ENCODE data around the gene SGTA. TPM values are rescaled to one million over a fixed set of nuclear protein-coding genes. Genes with fewer than 3 reads are reported as not detected.

SGTA gene
- total RNA-seq, 2 experiments from 2014 or later = 84.8 to 87.4 TPM

GRCh38 chr19:2813235-2814160, 30.4 kb upstream of the SGTA start:
- peaks cover 2% of the 10 kb centered on the region for H3K4me1 Mint-ChIP-seq
- peaks cover 10% of the 10 kb centered on the region for H3K36me3 Mint-ChIP-seq
- H3K27me3 Mint-ChIP-seq = no peaks in the 10 kb centered on the region
- DNase-seq = no peak
- H3K27ac Mint-ChIP-seq = no peak overlapping the region
- no peaks in the 10 kb centered on the region for H3K9me3 Mint-ChIP-seq
- no peak overlapping the region for H3K4me3 Mint-ChIP-seq

DNA sequence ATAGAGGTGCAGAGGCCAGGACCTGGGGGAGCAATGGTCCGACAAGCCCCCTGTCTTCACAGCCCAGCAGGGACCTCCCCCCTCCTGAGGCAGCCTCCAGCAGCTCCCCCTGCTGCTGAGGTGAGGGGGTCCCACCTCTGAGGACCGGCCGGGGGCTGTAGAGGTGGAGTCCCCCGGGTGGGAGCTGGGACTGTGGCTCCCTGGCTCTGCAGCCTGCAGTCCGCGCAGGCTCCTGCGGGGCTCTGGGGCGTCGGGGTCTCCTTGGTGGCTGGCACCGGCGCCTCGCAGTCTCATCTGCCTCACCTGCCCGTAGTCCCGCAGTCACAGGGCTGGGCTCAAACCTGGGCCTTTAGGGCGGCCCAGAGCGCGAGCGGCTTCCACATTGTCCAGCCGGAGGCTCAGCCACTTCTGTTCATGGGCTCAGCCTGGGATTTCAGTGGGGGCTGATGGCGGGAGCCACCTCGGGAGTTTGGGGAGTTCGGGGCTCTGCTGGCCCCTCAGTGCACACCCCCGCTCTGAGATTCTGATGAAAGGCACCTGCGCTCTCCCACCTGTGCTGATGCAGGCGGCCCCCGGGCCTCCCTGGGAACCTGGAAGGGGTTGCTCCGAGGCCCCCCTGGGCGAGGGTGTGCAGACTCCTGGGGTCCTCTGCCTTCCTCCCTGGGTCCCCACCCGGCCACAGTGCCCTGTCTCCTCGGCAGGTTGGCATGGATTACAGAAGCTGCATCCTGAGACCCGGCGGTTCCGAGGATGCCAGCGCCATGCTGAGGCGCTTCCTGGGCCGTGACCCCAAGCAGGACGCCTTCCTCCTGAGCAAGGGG, 29.6 kb upstream of the SGTA start:
- no peak for DNase-seq
- no peaks in the 10 kb centered on the region for H3K9me3 Mint-ChIP-seq
- H3K27me3 Mint-ChIP-seq = no peaks in the 10 kb centered on the region
- H3K4me3 Mint-ChIP-seq = no peak overlapping the region
- H3K27ac Mint-ChIP-seq = no peak overlapping the region
- H3K36me3 Mint-ChIP-seq = peaks cover 10% of the 10 kb centered on the region
- H3K4me1 Mint-ChIP-seq = peaks cover 2% of the 10 kb centered on the region

GRCh38 chr19:2811735-2812413, 28.8 kb upstream of the SGTA start:
- Mint-ChIP-seq H3K27me3 (no peaks in the 10 kb centered on the region), H3K36me3 (peaks cover 10% of the 10 kb centered on the region), H3K9me3 (no peaks in the 10 kb centered on the region), H3K27ac (no peak overlapping the region), H3K4me1 (no peaks in the 10 kb centered on the region), H3K4me3 (no peak overlapping the region)
- DNase-seq = no peak

GRCh38 chr19:2811221-2811722, 28.2 kb upstream of the SGTA start:
- H3K27me3 Mint-ChIP-seq = no peaks in the 10 kb centered on the region
- H3K4me3 Mint-ChIP-seq = no peak overlapping the region
- no peak overlapping the region for H3K27ac Mint-ChIP-seq

GRCh38 chr19:2810141-2811091, 27.3 kb upstream of the SGTA start:
- H3K27ac Mint-ChIP-seq = no peak overlapping the region
- no peaks in the 10 kb centered on the region for H3K4me1 Mint-ChIP-seq
- no peaks in the 10 kb centered on the region for H3K27me3 Mint-ChIP-seq
- DNase-seq = no peak
- peaks cover 12% of the 10 kb centered on the region for H3K36me3 Mint-ChIP-seq
- no peaks in the 10 kb centered on the region for H3K9me3 Mint-ChIP-seq
- no peak overlapping the region for H3K4me3 Mint-ChIP-seq

More at GRCh38 chr19:2811221-2811722, 28.2 kb upstream of the SGTA start:
- Mint-ChIP-seq H3K4me1 (no peaks in the 10 kb centered on the region), H3K36me3 (peaks cover 10% of the 10 kb centered on the region), H3K9me3 (no peaks in the 10 kb centered on the region)
- no peak for DNase-seq

DNA sequence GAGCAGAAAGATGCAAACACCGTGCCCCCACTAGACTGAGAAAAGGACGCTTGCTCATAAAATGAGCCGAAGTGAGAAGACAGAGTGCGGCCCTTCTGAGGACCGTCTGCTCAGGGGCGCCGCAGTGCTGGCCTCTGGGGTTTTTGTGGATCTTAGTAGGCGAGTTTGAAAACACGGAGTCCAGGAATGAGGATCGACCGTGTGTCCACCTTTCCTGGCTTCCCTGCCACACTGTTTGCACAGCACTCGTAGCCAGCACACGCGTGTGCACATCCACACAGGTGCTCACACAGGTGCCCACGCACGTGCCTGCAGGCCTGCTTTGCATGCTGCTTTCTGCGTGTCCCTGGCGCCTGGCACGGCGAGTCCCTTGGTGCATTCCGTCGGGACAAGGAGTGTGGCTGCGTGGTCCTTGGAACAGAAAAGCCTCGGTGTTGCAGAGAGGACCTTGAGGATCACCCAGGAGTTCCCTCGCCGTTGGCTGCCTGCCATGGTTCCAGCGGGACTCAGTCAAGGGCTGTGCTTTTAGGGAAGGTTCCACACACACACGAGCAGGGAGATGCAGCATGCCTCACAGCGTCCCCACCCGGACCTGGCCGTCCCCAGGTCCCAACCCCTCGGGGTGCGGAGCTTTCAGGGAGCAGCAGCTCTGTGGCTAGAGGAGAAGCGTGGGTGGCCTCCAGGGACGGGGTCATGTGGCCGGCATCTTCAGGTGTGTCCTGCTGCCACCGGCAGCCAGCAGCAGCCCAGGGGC, 26.5 kb upstream of the SGTA start:
- H3K9me3 Mint-ChIP-seq = no peaks in the 10 kb centered on the region
- peaks cover 14% of the 10 kb centered on the region for H3K36me3 Mint-ChIP-seq
- no peaks in the 10 kb centered on the region for H3K4me1 Mint-ChIP-seq
- no peak overlapping the region for H3K27ac Mint-ChIP-seq
- no peak overlapping the region for H3K4me3 Mint-ChIP-seq
- no peaks in the 10 kb centered on the region for H3K27me3 Mint-ChIP-seq
- no peak for DNase-seq

GRCh38 chr19:2808129-2808941, 25.3 kb upstream of the SGTA start:
- Mint-ChIP-seq H3K9me3 (no peaks in the 10 kb centered on the region), H3K4me1 (peaks cover 2% of the 10 kb centered on the region), H3K4me3 (no peak overlapping the region), H3K27ac (no peak overlapping the region), H3K27me3 (no peaks in the 10 kb centered on the region), H3K36me3 (peaks cover 15% of the 10 kb centered on the region)
- DNase-seq = no peak

DNA sequence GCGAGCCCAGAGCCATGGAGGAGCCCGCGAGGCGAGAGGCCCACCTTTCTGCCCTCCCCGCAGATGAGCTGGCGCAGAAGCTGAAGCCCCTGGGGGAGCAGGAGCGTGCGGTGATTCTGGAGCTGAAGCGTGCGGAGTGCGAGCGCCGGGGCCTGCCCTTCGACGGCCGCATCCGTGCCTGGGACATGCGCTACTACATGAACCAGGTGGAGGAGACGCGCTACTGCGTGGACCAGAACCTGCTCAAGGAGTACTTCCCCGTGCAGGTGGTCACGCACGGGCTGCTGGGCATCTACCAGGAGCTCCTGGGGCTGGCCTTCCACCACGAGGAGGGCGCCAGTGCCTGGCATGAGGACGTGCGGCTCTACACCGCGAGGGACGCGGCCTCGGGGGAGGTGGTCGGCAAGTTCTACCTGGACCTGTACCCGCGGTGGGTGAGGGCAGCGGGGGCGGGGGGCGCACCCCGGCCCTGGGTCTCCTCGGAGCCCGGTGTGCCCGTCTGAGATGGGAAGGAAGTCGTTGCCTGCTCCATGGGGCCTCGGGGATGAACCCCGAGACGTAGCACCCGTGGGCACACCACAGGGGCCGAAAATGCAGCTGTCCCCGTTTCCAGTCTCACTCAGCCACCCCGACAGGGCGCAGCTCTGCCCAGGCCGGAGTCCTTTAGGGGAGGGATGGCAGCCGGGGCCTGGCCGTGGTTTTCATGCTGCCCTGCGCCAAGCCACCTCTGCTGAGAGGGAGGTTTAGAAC, 24.5 kb upstream of the SGTA start:
- Mint-ChIP-seq H3K27ac (no peak overlapping the region), H3K36me3 (peaks cover 18% of the 10 kb centered on the region), H3K27me3 (no peaks in the 10 kb centered on the region), H3K4me3 (no peak overlapping the region), H3K4me1 (peaks cover 2% of the 10 kb centered on the region), H3K9me3 (no peaks in the 10 kb centered on the region)
- DNase-seq = no peak

GRCh38 chr19:2806736-2807378, 23.8 kb upstream of the SGTA start:
- no peaks in the 10 kb centered on the region for H3K27me3 Mint-ChIP-seq

DNA sequence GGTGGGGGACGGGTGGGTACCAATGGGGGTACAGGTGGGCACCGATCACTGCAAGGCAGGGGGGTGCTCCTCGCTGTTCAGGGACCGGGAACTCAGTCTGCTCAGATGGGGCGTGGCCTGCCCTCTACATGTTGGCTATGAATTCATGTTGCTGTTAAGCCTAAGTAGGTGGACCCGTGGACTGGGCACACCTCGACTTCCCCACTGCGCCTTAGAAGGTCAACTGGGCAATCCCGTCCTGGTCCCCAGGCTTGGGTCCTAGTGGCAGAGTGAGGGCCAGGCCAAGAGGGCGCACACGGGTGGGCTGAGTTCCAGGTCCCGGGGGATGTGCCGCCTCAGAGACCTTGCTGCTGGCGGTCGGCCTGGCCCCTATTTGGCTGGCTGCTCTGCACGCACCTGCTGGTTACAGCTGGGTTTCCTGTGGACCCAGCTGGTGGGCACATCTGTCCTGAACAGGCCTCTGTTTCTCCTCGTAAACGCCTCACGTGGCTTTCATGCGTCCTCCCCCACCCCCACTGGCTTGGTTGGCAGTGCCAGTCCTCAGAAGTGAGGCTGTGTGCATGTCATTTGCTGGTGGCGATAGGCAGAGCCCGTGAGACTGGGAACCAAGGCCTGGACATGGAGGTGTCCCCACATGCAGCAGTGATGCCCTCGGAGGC, 23.0 kb upstream of the SGTA start:
- H3K36me3 Mint-ChIP-seq = peaks cover 22% of the 10 kb centered on the region
- H3K27me3 Mint-ChIP-seq = no peaks in the 10 kb centered on the region
- no peak for DNase-seq
- no peaks in the 10 kb centered on the region for H3K9me3 Mint-ChIP-seq
- no peak overlapping the region for H3K27ac Mint-ChIP-seq
- H3K4me3 Mint-ChIP-seq = no peak overlapping the region
- peaks cover 2% of the 10 kb centered on the region for H3K4me1 Mint-ChIP-seq

More at GRCh38 chr19:2806736-2807378, 23.8 kb upstream of the SGTA start:
- Mint-ChIP-seq H3K4me3 (no peak overlapping the region), H3K4me1 (peaks cover 2% of the 10 kb centered on the region), H3K36me3 (peaks cover 21% of the 10 kb centered on the region), H3K9me3 (no peaks in the 10 kb centered on the region), H3K27ac (no peak overlapping the region)
- DNase-seq = no peak

DNA sequence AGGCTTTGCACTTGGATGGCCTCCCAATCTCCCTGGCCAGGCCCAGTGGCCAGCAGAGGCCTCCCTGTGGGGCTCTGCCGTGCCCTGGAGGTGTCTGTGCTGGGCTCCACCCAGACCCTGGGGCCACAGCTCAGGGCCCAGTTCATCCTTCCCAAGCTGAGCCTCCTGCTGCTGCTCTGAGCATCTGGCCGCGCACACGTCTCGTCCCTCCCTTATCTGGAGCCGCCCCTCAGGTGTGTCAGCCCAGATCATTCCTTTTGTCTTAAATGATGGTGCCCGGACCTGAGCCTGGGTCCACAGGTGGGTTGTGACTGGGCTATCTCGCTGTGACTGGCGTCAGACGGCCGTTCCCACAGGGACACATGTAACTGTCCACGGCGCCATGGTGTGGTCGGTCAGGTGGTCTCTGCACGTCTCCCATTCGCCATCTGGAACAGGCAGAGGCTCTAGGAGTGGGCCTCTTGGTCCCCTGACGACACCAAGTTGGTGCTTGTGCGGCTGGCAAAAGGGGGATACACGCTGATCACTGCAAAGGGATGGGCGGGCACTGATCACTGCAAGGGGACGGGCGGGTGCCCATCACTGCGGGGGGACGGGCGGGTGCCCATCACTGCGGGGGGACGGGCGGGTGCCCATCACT, 22.3 kb upstream of the SGTA start:
- Mint-ChIP-seq H3K27ac (no peak overlapping the region), H3K4me1 (peaks cover 2% of the 10 kb centered on the region), H3K27me3 (no peaks in the 10 kb centered on the region), H3K4me3 (no peak overlapping the region), H3K9me3 (no peaks in the 10 kb centered on the region), H3K36me3 (peaks cover 22% of the 10 kb centered on the region)
- no peak for DNase-seq
